Measurements from ENCODE around the gene MFSD1.

The MFSD1 gene

DNA sequence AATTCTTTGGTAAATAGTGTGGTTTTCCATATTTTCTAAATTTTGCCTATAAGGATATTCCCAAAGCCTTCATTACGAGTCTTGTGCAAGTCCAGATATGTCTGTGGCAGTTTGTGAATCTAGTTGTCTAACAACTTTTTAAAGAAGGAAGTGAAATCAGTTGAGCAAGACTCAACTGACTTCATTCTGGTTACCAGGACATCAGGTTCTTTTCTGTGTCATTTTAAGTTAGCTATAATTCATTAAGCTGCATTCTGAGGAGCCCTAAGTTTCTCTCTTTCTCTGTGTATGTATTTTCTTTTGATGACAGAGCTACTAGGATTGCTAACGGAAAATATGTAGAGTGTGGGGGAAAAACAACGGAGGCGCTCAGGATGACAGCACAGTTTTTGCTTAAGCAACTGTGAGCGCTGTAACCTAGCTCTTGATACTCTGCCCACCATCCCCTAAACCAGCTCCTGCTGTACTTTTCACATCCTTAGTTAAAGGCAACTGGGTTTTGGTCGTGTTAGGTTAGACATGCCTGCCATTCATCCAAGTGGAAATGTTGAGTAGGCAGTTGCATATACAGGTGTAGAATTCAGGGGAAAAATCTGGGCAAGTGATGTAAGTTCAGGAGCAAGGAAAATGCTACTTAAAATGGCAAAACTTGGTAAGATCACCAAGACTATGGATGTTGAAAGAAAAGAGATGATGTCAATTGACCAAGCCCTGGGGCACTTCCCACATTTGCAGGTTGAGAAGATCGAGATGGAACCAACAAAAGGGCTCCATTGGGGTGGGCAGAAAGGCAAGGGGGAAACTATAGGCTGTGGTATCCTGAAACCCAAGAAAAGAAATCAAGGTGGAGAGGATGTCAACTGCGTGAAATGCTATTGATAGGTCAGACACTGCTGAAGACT is 9.2 kb downstream of the MFSD1 start:
- no peak for DNase-seq (ENCODE audit: low read depth)

- DNase-seq (ENCODE audit: low read depth) = no peak
These were observed 17.4 kb downstream of the MFSD1 start for GRCh38 chr3:158819282-158819681.

GRCh38 chr3:158820521-158820920 is 18.7 kb downstream of the MFSD1 start:
- DNase-seq (ENCODE audit: low read depth) = no peak

GRCh38 chr3:158821847-158822246 is 20.0 kb downstream of the MFSD1 start:
- DNase-seq (ENCODE audit: low read depth) = no peak

- DNase-seq (ENCODE audit: low read depth) = no peak
These were observed 21.6 kb downstream of the MFSD1 start for GRCh38 chr3:158823426-158823825.

DNA sequence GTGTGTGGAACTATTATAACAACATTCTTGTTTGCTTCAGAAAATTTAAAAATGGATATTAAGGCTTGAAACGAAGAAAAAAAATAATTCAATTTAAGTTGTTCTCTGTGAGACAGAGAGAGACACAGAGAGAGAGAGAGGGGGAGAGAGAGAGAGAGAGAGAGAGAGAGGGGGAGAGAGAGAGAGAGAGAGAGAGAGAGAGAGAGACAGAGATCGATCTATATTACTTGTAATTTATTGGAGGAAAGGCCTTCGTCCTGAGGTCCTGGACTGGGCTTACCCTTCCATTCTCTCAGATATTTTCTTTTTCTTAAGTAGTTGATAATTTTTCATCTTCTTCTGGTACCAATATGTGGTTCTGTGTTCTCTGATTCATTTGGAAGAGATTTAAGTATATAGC is 25.9 kb downstream of the MFSD1 start:
- no peak for DNase-seq (ENCODE audit: low read depth)

DNA sequence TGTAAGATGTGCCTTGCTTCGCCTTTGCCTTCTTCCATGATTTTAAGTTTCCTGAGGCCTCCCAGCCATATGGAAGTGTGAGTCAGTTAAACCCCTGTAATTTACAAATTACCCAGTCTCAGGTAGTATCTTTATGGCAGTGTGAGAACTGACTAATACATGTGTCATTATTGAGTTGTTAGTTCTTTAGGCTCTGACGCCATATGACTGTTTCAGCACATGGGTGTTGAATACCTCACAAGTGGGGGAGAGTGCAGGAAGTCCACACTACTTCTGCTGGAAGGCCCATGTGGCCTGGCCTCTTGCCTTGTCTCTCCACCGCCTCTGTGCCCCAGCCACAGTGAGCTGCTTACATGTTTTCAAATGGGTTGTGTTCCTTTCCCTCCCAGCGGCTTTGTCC is 28.5 kb downstream of the MFSD1 start:
- DNase-seq (ENCODE audit: low read depth) = no peak

DNA sequence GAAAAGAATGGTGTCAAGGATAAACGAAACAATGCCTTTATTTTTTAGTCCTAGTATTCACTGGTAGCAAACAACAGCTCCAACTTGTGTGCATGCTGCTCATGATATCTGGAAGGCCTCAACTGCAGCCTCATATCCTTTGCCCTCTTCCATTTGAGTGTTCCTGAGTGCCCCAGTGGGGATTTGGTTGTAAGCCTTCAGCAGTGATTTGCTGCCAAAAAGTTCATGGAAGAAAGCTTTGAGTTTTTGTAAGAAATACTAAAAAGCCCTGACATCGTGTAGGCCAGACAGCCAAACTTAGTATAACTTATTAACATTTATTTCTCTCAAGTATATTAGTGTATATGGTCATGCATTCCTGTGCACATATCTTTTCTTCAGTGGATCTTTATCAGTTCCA is 30.0 kb downstream of the MFSD1 start:
- DNase-seq (ENCODE audit: low read depth) = no peak

DNA sequence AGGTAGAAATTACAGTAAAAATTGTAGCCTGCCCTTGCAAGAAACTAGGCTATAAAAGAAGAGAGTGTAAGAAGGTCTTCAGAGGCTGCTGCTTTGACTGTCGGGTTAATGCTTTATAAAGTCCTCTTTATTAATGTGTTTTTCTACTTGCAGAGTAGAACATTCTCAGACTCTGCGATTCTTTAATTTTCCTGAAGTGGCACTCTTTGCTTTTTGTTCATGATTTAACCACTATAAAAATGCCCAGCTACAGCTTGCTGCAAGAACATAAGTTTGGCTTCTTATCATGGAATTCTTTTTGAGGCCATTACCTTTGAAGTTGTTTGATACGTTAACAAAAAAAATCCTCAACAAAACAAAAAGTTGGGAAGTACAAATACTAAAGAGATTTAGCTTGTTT is 33.8 kb downstream of the MFSD1 start:
- no peak for DNase-seq (ENCODE audit: low read depth)

DNA sequence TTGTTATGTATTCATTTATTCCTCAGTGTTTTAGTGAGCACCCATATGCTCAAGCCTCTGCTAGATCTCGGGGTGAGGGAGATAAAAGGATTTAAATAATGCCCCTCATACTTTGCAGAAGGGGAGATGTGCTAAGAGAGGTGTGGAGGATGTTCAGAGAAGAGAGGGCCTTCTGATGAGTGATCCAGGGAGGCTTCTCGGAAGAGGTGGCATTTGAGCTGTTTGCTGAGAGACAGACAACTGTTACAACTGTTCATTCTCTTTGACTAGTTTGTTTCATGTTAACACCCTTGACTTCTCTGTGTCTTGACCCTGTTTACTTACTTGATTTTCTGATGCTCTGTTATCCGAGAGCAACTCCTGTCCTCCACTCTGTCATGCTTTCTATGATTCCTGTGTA is 34.5 kb downstream of the MFSD1 start:
- no peak for DNase-seq (ENCODE audit: low read depth)

- no peak for DNase-seq (ENCODE audit: low read depth)
These were observed 35.4 kb downstream of the MFSD1 start for GRCh38 chr3:158837240-158837639.

DNA sequence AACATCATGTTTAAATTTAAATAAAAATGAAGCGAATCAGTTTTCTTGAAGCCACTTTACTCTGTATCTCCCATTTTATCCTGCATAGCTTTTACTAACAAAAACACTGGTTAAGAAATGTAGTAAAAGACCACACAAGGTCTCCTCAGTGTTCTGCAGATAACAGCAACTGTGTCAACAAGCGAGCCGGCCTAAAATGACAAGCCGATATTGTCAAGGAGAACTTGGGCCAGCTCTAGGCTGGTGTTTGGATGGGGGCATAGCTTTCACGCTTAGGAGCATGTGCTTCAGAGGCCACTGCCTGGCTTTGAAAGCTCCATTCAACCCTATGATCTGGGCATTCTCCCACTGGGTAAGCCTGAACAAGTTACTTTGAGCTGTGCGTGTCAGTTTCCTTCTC is 38.1 kb downstream of the MFSD1 start:
- DNase-seq (ENCODE audit: low read depth) = no peak

GRCh38 chr3:158841387-158841786 is 39.5 kb downstream of the MFSD1 start:
- DNase-seq (ENCODE audit: low read depth) = no peak

- no peak for DNase-seq (ENCODE audit: low read depth)
These were observed 41.1 kb downstream of the MFSD1 start for GRCh38 chr3:158842976-158843375.

GRCh38 chr3:158845765-158846350 is 44.0 kb downstream of the MFSD1 start:
- DNase-seq (ENCODE audit: low read depth) = no peak

DNA sequence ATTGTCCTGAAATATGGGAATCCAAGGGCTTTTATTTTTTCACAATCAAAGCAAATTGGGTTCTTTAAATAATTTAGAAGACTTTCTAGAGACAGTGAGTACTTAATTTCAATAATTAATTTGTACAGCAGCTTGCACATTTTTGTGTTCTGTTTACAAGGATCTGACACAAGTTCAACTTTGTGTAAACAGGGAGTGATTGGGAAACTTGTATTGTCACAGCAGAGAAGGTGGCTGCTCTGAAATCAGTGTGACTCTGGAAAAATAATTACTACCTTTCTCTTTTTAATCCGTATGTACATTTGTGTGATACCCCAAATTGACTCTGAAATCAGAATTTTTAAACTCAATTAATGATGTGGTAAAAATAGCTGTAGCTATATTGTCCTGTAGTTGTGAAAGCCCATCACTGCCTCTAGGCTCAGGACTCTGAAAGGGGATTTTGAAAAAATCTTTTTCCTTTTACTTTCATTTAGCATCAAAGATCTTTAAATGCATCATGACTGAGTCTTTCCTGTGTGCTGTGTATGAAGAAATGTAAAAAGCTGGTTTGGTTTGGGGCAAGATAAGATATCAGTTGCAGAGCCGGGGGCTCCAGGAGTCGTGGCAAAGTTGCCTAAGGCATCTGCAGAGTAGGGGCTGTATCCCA is 45.1 kb downstream of the MFSD1 start:
- no peak for DNase-seq (ENCODE audit: low read depth)

- no peak for DNase-seq (ENCODE audit: low read depth)
These were observed 45.6 kb downstream of the MFSD1 start for GRCh38 chr3:158847452-158847821.

- DNase-seq (ENCODE audit: low read depth) = no peak
These were observed 46.0 kb downstream of the MFSD1 start for GRCh38 chr3:158847885-158848284.

DNA sequence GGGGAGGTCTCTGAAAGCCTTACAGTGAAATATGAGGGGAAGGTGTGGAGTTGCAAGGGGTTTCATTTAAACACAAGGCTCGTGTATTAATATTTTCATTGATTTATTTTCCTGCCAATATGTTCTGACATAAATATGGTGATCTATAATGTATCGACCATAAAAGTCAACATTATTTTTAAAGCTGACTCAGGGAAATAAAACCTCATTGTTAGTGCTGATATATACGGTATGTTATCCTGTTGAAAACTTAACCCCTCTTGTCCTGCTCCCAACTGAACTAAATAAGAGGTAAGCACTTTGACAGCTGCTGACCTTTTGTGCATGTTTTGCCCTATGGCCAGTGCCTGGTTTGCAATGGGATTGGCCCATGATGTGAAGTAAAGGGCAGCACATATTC is 47.9 kb downstream of the MFSD1 start:
- no peak for DNase-seq (ENCODE audit: low read depth)

DNA sequence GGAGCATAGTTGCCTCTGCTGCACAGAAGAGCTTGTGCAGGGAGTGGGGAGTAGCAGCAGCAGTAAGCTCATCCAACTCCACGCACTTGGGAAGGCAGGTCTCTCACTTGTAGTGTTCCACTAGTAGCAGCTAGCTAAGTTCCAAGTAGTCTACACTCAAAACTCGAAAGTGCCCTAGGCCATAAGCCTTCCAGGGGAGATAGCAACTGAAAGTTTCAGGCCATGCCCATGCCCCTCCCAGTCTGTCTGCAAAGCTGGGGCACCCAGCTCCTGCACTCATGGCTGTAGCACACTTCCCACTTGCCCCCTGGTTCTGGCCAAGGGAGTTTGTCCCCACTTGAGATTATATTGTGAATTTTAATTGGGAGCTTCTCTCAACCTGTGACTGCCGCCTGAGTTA is 57.5 kb downstream of the MFSD1 start:
- DNase-seq (ENCODE audit: low read depth) = no peak

GRCh38 chr3:158863247-158863646 is 61.4 kb downstream of the MFSD1 start:
- no peak for DNase-seq (ENCODE audit: low read depth)

DNA sequence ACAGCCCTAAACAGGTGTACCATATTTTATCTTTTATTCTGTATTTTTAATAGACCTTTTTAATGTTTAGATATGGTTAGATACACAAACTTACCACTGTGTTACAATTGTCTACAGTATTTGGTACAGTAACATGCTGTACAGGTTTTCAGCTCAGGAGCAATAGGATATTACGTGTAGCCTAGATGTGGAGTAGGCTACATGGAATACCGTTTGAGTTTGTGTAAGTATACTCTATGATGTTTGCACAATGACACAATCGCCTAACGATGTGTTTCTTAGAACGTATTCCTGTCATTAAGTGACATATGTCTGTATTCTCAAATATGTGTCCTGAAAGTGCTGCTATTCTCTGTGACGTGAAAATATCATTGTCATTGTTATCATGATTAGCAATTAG is 62.6 kb downstream of the MFSD1 start:
- no peak for DNase-seq (ENCODE audit: low read depth)

- no peak for DNase-seq (ENCODE audit: low read depth)
These were observed 73.8 kb downstream of the MFSD1 start for GRCh38 chr3:158875700-158876099.

All from activated T-helper 1 cell treated with Interleukin-2 at 50 U/mL for 16 hours (primary cell).